ENCODE measurements around the gene VARS2.
"Not testable (repeated sequence)": the region's sequence is repeated elsewhere in the genome, so short reads cannot be mapped to it uniquely, and the experiment has no call there.

VARS2 gene

DNA sequence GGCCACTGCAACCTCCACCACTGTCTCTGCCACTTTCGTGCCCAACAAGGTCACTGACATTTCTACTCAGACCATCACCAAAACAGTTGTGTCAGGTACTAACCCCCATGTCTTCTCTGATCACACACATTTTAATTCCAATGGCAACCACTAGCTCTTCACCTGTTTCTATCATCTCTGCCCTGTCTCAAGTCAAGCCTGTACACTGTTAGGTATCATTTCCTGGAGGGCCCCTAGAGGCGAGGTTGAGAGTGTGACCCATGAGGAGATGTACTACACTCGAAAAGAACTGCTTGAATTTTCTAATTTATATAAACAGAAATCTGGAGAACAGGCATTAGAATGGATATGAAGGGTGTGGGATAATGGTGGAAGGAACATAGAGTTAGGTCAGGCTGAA, 52.1 kb downstream of the VARS2 start:
- no peak for DNase-seq

DNA sequence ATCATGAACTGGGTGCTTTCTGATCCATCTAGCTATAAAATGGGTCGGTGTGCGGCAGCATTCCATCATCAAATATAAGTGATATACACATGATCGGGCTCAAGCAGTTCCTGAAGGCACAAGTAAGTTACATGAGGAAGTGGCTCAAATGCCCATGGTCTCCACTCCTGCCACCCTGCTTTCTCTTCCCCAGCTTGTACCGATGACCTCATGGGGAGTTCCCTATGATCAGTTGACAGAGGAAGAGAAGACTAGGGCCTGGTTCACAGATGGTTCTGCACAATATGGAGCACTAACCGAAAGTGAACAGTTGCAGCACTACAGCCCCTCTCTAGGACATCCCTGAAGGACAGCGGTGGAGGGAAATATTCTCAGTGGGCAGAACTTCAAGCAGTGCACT, 55.1 kb downstream of the VARS2 start:
- not testable (repeated sequence) for DNase-seq

DNA sequence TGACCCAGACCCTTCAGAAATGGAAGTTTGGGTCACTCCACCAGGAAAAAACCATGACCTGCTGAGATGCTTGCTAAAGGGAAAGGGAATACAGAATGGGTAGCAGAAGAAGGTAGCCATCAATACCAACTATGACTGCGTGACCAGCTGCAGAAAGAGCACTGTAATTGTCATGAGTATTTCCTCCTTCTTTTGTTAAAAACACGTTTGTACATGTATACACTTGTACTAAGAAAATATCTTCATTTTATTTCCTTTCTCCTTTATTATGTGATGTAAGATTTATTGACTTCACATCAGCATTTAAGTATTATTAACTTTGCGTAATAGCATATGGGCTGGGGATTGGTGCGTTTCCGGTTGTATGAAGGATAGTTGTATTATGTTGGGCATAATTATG, 56.9 kb downstream of the VARS2 start:
- DNase-seq: peak; percentile 19

DNA sequence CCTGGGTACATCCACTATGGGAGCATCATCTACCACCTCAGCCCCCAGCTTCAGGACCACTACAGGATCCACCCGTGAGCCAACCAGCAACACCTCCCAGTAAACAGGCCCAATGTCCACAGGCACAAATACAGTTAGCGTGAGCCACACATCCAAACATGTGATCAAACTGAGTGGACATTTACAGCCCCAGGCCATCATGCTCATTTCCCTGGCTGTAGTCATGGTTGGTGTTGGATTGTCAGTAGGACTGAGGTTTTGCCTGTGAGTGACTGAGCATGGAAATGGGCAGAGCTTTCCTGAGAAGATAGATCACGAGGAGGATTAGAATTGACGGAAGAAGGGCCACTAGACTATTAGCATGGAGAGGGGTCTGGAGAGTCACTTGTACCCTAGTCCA, 58.8 kb downstream of the VARS2 start:
- no peak for DNase-seq

GRCh38 chr6:30974490-30975252, 60.6 kb downstream of the VARS2 start:
- DNase-seq: no peak
